GF-D8 (cell line): Measurements from ENCODE around the gene ADK.
"Not testable (repeated sequence)": the region's sequence is repeated elsewhere in the genome, so short reads cannot be mapped to it uniquely, and the experiment has no call there.

ENCODE experiments used
- DNase-seq: peaks from one replicate; lab custom pipeline; 2025; lab: John Stamatoyannopoulos, UW

ADK gene

GRCh38 chr10:74300666-74301065 is 149.6 kb downstream of the ADK start:
- DNase-seq, result no peak

- DNase-seq, result no peak
Observed at GRCh38 chr10:74305730-74306129, 154.7 kb downstream of the ADK start.

DNA sequence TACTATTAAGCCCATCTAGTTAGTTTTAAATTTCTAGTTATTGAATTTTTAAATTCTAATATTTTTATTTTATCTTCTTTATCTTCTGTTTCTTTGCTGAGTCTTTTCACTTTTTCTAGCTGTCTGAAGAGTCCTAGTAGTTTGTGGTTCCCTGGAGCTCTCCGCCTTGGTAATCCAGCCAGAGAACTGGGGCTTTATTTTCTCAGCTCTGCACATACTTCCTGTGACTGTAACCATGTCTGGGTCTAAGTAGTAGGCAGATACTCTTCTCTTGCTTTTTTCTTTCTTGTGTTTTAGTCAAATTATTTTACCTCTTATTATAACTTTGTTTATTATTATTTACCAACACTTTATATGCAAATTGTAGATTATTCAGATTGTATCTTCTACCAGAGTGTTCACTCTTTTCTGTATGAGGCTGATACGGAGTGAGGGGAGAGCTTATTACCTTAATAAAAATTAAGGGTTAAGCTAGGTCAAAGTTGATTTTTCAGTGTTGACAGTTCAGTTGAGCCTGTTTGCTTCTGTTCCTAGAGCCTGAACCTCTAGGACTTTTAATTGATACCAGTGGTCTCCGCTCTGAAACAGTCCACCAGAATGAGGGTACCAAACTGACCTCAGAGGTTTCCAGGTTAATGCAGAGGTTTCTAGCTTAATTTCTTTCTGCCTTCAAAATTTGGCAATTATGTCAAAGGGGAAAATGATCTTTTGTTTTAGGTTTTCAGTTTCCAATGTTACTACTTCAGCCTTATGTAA is 155.4 kb downstream of the ADK start:
- DNase-seq, result no peak

GRCh38 chr10:74307061-74307651 is 156.1 kb downstream of the ADK start:
- DNase-seq, result no peak

DNA sequence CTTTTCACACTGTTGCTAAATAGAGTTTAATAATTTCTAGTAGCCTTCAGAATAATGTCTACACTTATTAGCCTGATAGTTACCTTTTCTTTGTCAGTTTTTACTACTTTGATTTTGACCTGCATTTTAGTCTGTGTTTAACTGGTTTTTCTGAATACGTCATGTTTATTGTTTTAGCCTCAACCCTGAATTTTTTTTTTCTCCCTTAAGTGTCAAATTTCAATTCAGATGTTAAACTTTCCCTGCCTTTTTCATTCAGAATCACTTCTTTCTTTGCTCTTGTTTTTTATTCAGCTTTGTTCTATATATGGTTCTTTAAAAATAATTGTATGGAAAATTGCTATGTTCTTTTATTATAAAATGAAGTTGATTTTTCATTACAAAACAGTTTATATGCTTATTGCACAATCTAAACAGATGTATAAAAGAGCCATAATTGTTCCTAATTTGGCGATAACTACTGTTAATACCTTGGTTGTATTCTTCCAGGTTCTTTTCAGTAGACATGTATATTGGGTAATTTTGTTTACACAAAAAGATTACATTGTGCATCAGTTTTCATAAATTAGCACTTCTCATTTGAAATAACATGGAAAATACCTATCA is 159.7 kb downstream of the ADK start:
- DNase-seq, result no peak

DNA sequence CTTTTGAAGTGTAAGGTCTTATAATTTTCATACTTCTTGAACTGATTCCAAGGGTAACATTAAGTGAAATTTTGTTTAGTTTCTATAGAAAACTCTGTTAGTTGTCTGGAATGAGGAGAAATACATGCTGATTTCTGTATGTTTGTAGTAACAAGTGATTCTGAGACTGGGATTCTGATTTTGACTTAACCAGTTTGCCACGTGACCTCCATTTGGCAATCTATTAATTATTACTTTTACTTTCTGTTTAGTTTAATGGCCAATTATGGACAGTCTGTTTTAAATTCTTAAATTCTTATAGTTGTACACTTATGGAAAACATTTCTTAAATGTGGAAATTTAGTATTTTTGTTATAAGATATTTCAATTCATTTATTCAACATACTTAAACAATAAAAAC is 163.1 kb downstream of the ADK start:
- no peak for DNase-seq

DNA sequence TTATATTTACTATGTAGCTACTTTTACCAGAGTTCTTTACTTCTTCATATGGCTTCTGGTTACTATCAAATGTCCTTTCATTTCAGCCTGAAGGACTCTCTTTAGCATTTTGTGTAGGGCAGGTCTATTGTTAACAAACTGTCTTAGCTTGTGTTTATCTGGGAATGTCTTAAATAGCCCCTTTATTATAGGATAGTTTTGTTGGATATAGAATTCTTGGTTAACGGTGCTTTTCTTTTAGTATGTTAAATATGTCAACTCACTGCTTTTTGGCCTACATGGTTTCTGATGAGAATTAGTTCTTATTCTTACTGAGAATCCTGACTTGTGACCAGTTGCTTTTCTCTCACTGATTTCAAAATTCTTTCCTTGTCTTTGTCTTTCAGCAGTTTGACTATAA is 169.0 kb downstream of the ADK start:
- no peak for DNase-seq

DNA sequence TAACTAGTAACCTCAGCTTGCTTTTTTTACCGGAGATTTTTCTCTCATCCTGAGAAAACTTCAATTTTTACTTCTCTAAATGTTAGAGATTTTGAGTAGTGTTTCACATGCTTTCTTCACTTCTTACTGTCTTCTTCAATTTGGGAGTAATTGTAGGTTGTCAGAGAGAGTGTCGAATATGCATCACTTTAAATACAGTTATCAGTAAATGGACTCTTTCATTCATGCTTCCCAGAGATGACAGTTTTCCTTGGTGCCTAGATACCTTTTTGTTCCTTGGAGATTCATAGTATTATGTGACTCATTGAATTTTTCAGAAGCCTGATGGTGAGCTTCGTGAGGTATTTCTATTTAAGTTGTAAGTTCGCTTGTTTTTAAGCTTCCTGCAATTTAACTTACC is 169.7 kb downstream of the ADK start:
- DNase-seq, result no peak

GRCh38 chr10:74322141-74322540 is 171.1 kb downstream of the ADK start:
- DNase-seq, result no peak

DNA sequence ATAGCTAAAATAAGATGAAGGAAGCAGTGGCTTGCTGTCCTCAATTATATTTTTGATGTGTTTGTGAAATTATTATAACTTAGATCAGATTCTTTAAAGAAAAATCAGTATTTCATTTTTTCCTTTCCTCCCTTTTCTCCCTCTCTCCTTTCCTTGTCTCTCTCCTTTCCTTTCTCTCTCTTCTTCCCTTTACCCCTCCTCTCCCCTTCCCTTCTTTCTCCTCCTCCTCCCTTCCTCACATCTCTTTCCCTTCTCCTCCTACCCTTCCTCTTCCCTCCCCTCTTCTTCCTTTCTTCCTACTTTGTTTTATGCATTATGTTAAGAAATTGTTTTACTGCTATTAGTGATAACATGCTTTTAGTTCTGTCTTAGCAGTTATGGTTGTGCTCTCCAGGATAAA is 171.5 kb downstream of the ADK start:
- DNase-seq, result no peak

- no peak for DNase-seq
Observed at GRCh38 chr10:74328388-74328787, 177.4 kb downstream of the ADK start.

GRCh38 chr10:74329873-74330272 is 178.9 kb downstream of the ADK start:
- no peak for DNase-seq

- no peak for DNase-seq
Observed at GRCh38 chr10:74330646-74331045, 179.6 kb downstream of the ADK start.

DNA sequence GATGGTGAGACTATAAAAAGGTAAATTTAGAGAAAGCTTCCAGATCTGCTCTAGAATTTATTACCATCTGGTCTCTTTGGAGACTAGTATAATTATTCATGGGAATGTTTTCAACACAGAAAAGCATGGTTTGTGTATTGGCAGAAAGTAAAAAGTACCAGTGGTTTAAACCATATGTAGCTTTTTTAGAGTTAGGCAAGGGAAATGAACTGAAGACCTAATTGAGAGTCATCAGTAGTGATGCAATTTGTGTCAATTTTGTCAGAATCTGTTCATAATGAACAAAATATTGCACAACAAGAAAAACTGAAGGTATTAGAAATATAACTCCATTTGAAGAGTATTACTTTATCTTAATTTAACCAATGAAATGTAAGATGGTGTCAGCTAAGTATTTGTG is 181.4 kb downstream of the ADK start:
- no peak for DNase-seq

DNA sequence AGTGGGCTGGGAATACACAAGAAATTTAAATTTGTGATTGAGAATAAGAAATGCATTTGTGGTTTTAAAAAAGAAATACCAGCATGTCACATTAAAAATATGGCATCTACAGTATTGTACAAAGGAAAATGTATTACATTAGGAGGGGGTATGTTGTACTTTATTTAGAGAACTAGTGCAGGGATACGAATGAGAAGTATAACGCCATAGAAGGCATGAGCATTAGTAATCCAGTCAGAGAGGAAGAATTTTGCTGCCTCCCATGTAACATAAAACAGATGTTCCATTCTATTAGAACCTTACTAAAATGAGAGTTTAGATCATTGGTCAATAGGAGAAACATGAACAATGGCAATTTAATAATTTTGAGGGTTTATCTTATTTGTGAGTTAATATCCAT is 182.2 kb downstream of the ADK start:
- DNase-seq, result no peak

GRCh38 chr10:74334221-74334620 is 183.2 kb downstream of the ADK start:
- no peak for DNase-seq

DNA sequence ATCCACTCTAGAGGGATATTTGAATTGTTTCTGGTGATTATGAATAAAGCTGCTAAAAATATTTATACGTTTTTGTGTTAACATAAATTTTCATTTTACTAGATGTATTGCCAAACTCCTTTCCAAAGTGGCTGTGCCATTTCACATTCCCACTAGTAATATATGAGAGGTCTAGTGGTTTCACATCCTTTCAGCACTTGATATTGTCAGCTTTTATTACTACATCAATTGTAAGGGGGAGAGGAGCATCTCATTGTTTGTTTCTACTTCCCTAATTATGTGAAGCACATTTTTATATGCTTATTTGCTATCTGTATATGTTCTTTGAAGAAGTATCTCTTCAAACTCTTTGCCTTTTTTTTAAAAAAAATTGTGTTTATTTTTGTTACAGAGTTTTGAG is 184.5 kb downstream of the ADK start:
- DNase-seq, result no peak

GRCh38 chr10:74337330-74338016 is 186.5 kb downstream of the ADK start:
- DNase-seq, result no peak

GRCh38 chr10:74342991-74343390 is 192.0 kb downstream of the ADK start:
- DNase-seq, result peak; percentile 13

GRCh38 chr10:74343804-74344203 is 192.8 kb downstream of the ADK start:
- DNase-seq, result no peak

- DNase-seq, result no peak
Observed at GRCh38 chr10:74344306-74344705, 193.3 kb downstream of the ADK start.

DNA sequence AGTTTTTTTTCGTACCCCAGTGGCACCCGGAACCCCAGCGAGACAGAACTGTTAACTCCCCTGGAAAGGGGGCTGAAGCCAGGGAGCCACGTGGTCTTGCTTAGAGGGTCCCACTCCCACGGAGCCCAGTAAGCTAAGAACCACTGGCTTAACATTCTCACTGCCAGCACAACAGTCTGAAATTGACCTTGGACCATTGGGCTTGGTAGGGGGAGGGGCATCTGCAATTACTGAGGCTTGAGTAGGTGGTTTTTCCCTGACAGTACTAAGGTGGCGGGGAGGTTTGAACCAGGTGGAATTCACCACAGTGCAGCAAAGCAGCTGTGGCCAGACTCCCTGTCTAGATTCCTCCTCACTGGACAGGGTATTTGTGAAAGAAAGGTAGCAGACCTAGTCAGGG is 196.5 kb downstream of the ADK start:
- no peak for DNase-seq

GRCh38 chr10:74353021-74353420 is 202.0 kb downstream of the ADK start:
- not testable (repeated sequence) for DNase-seq
